ENCODE data around the gene TAF8.

- TF ChIP-seq TARDBP (IDR thresholded peaks at IDR 0.05) (no peak), FOXA1 (IDR thresholded peaks at IDR 0.05) (no peak), SP1 (IDR thresholded peaks at IDR 0.05) (no peak), ZNF384 (IDR thresholded peaks at IDR 0.05) (no peak), ELF4 (IDR thresholded peaks at IDR 0.05) (no peak), SUZ12 (IDR thresholded peaks at IDR 0.05) (no peak), NFRKB (IDR thresholded peaks at IDR 0.05) (no peak), L3MBTL2 (conservative IDR thresholded peaks at IDR 0.05) (no peak), CTBP1 (IDR thresholded peaks at IDR 0.05; ENCODE audit: borderline replicate concordance) (no peak), FOXM1 (IDR thresholded peaks at IDR 0.05; ENCODE audit: borderline replicate concordance) (no peak), HDGF (IDR thresholded peaks at IDR 0.05; ENCODE audit: borderline replicate concordance) (no peak), FOXK2 (IDR thresholded peaks at IDR 0.05) (no peak)
Observed at GRCh38 chr6:42020967-42021366, 29.4 kb upstream of the TAF8 start.
